Measurements from ENCODE around the gene RNF208.

RNF208 gene

GRCh38 chr9:137200311-137201204, 21.5 kb downstream of the RNF208 start, which contains the start of gene TPRN:
Gene TPRN (minus strand): TSS chr9:137200741. CDS start chr9:137200711, 30 bp downstream.
- Histone ChIP-seq H3K4me3 (ENCODE audit: low read length) (peak within 1 kb of the TSS; percentile 84), H3K27ac (ENCODE audit: low read depth, low read length) (peak within 1 kb of the TSS; percentile 58), H3K4me1 (ENCODE audit: control insufficient read depth, insufficient read depth, low read length) (peaks cover 23% of the 10 kb centered on the region)

GRCh38 chr9:137199411-137200121, 22.5 kb downstream of the RNF208 start:
- Histone ChIP-seq H3K4me1 (ENCODE audit: control insufficient read depth, insufficient read depth, low read length) (peaks cover 20% of the 10 kb centered on the region), H3K36me3 (ENCODE audit: control insufficient read depth, insufficient read depth, low read length) (no peaks in the 10 kb centered on the region), H3K9ac (ENCODE audit: low read length) (no peak overlapping the region), H3K27ac (ENCODE audit: low read depth, low read length) (no peak overlapping the region), H3K4me3 (ENCODE audit: low read length) (peak overlapping the region; percentile 52), H3K27me3 (ENCODE audit: control insufficient read depth, insufficient read depth, low read length) (no peaks in the 10 kb centered on the region)

More at GRCh38 chr9:137200311-137201204, 21.5 kb downstream of the RNF208 start, which contains the start of gene TPRN:
- H3K9ac ChIP-seq (ENCODE audit: low read length), result peak within 1 kb of the TSS; percentile 80
- no peaks in the 10 kb centered on the region for H3K36me3 ChIP-seq (ENCODE audit: control insufficient read depth, insufficient read depth, low read length)
- no peaks in the 10 kb centered on the region for H3K27me3 ChIP-seq (ENCODE audit: control insufficient read depth, insufficient read depth, low read length)

GRCh38 chr9:137198902-137199283, 23.1 kb downstream of the RNF208 start:
- Histone ChIP-seq H3K27me3 (ENCODE audit: control insufficient read depth, insufficient read depth, low read length) (no peaks in the 10 kb centered on the region), H3K4me3 (ENCODE audit: low read length) (peak overlapping the region; percentile 52), H3K4me1 (ENCODE audit: control insufficient read depth, insufficient read depth, low read length) (peaks cover 13% of the 10 kb centered on the region), H3K9ac (ENCODE audit: low read length) (no peak overlapping the region), H3K36me3 (ENCODE audit: control insufficient read depth, insufficient read depth, low read length) (no peaks in the 10 kb centered on the region), H3K27ac (ENCODE audit: low read depth, low read length) (no peak overlapping the region)

- Histone ChIP-seq H3K4me1 (ENCODE audit: control insufficient read depth, insufficient read depth, low read length) (peaks cover 12% of the 10 kb centered on the region), H3K36me3 (ENCODE audit: control insufficient read depth, insufficient read depth, low read length) (no peaks in the 10 kb centered on the region), H3K27ac (ENCODE audit: low read depth, low read length) (no peak overlapping the region), H3K27me3 (ENCODE audit: control insufficient read depth, insufficient read depth, low read length) (no peaks in the 10 kb centered on the region), H3K9ac (ENCODE audit: low read length) (no peak overlapping the region), H3K4me3 (ENCODE audit: low read length) (peak overlapping the region; percentile 52)
These were observed 23.8 kb downstream of the RNF208 start for GRCh38 chr9:137198051-137198901.

DNA sequence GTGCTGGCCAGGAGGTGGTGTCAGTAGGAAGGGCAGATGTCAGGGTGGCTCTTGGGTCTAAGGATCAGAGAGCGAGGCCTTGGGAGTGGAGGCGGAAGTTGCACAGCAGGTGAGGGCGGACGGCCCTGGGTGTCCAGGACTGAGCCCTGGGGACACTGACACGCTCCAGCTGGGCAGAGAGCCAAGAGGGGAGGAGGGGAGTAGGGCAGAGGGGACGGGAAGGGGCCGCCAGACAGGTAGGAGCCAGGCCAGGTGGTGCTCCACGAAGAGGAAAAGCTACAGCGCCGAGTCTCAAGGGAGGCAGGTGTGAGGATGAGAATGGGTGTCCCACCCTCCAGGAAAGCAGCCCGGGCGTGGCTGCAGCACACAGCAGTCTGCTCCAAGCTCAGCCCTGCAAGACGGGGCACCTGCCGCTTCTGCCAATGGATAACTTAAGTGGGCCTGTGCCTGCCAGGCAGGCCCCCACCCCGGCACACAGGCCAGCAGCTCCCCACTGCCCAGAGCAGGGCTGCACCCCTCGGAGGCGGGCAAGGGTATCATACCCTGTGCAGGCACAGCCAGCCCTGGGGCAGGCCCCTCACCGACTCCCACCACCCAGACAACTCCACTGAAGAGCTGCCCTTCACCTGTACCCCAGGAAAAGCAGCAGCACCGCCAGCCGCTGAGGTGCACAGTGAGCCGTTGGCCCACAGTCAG, 26.4 kb downstream of the RNF208 start:
- H3K4me3 ChIP-seq (ENCODE audit: low read length), result peak overlapping the region; percentile 33
- no peak overlapping the region for H3K9ac ChIP-seq (ENCODE audit: low read length)
- peaks cover 4% of the 10 kb centered on the region for H3K4me1 ChIP-seq (ENCODE audit: control insufficient read depth, insufficient read depth, low read length)
- no peak overlapping the region for H3K27ac ChIP-seq (ENCODE audit: low read depth, low read length)
- peaks cover 11% of the 10 kb centered on the region for H3K36me3 ChIP-seq (ENCODE audit: control insufficient read depth, insufficient read depth, low read length)
- H3K27me3 ChIP-seq (ENCODE audit: control insufficient read depth, insufficient read depth, low read length), result no peaks in the 10 kb centered on the region

DNA sequence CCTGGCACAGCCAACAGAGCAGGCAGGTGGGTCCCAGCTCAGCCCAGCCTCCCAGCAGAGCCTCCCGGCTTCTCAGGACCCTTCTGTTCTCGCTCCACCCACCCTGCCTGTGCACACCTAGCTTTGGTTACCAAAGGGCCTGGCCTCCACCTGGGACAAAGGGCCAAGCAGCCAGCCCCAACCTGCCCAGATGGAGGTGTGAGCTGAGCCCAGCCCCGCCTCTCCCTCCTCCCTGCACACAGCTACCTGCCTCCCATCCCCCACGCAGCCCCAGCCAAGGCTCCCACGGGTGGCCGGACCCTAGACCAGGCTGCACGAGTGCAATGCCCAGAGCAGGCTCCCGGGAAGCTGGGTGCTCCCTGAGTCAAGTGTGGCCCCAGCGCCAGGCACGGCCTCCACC, 27.1 kb downstream of the RNF208 start:
- H3K4me1 ChIP-seq (ENCODE audit: control insufficient read depth, insufficient read depth, low read length), result peaks cover 6% of the 10 kb centered on the region
- H3K27me3 ChIP-seq (ENCODE audit: control insufficient read depth, insufficient read depth, low read length), result no peaks in the 10 kb centered on the region
- H3K9ac ChIP-seq (ENCODE audit: low read length), result peak overlapping the region; percentile 59
- H3K27ac ChIP-seq (ENCODE audit: low read depth, low read length), result no peak overlapping the region
- H3K36me3 ChIP-seq (ENCODE audit: control insufficient read depth, insufficient read depth, low read length), result peaks cover 16% of the 10 kb centered on the region
- peak overlapping the region; percentile 33 for H3K4me3 ChIP-seq (ENCODE audit: low read length)

DNA sequence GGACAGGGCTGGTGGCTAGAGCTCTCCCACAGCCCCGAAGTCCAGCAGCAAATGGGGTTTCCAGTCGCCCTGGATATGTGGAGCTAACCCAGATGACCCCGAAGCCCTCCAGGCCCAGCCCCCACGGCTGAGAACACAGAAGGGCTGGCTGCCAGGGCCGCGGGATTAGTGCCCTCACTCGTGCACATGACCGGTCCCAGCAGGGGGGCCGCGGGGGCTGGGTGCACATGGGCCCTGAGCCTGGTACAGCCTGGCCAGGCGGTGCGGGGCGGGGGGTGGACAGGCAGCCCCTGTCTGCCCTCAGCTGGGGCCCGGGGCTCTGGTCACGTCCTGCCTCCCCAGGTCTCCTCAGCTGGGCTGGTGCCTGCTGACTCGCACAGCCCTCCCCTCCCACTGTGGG, 27.7 kb downstream of the RNF208 start:
- Histone ChIP-seq H3K4me1 (ENCODE audit: control insufficient read depth, insufficient read depth, low read length) (peaks cover 8% of the 10 kb centered on the region), H3K9ac (ENCODE audit: low read length) (no peak overlapping the region), H3K4me3 (ENCODE audit: low read length) (peak overlapping the region; percentile 33), H3K36me3 (ENCODE audit: control insufficient read depth, insufficient read depth, low read length) (peaks cover 18% of the 10 kb centered on the region), H3K27ac (ENCODE audit: low read depth, low read length) (no peak overlapping the region), H3K27me3 (ENCODE audit: control insufficient read depth, insufficient read depth, low read length) (no peaks in the 10 kb centered on the region)

- no peak overlapping the region for H3K4me3 ChIP-seq (ENCODE audit: low read length)
- H3K27ac ChIP-seq (ENCODE audit: low read depth, low read length), result no peak overlapping the region
- H3K4me1 ChIP-seq (ENCODE audit: control insufficient read depth, insufficient read depth, low read length), result peaks cover 10% of the 10 kb centered on the region
- H3K27me3 ChIP-seq (ENCODE audit: control insufficient read depth, insufficient read depth, low read length), result no peaks in the 10 kb centered on the region
- no peak overlapping the region for H3K9ac ChIP-seq (ENCODE audit: low read length)
- peaks cover 18% of the 10 kb centered on the region for H3K36me3 ChIP-seq (ENCODE audit: control insufficient read depth, insufficient read depth, low read length)
These were observed 28.3 kb downstream of the RNF208 start for GRCh38 chr9:137193771-137194170.

DNA sequence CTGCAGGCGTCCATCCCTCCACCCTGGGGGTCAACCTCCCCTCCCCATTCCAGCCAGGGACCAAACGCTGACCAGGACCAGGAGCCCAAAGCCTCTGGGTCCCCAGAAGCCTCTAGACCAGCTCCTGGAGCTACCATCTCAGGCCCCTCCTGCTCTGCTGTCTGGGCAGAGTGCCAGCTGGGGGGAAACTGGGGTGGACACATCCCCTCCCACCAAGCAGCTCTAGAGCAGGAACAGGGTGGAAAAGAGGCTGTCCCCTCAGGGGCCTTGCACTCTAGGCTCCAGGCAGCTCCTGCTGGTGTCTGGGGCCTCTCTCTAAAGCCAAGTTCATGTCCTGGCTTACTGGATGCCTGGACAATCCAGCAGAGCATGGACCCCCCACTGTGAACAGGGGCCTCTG, 29.2 kb downstream of the RNF208 start:
- no peak overlapping the region for H3K9ac ChIP-seq (ENCODE audit: low read length)
- H3K4me3 ChIP-seq (ENCODE audit: low read length), result no peak overlapping the region
- no peak overlapping the region for H3K27ac ChIP-seq (ENCODE audit: low read depth, low read length)
- H3K27me3 ChIP-seq (ENCODE audit: control insufficient read depth, insufficient read depth, low read length), result no peaks in the 10 kb centered on the region
- peaks cover 18% of the 10 kb centered on the region for H3K36me3 ChIP-seq (ENCODE audit: control insufficient read depth, insufficient read depth, low read length)
- peaks cover 10% of the 10 kb centered on the region for H3K4me1 ChIP-seq (ENCODE audit: control insufficient read depth, insufficient read depth, low read length)

- Histone ChIP-seq H3K4me3 (ENCODE audit: low read length) (no peak overlapping the region), H3K27ac (ENCODE audit: low read depth, low read length) (no peak overlapping the region), H3K36me3 (ENCODE audit: control insufficient read depth, insufficient read depth, low read length) (peaks cover 18% of the 10 kb centered on the region), H3K27me3 (ENCODE audit: control insufficient read depth, insufficient read depth, low read length) (no peaks in the 10 kb centered on the region), H3K4me1 (ENCODE audit: control insufficient read depth, insufficient read depth, low read length) (peaks cover 14% of the 10 kb centered on the region), H3K9ac (ENCODE audit: low read length) (peak overlapping the region; percentile 8)
These were observed 29.6 kb downstream of the RNF208 start for GRCh38 chr9:137192448-137192780.

DNA sequence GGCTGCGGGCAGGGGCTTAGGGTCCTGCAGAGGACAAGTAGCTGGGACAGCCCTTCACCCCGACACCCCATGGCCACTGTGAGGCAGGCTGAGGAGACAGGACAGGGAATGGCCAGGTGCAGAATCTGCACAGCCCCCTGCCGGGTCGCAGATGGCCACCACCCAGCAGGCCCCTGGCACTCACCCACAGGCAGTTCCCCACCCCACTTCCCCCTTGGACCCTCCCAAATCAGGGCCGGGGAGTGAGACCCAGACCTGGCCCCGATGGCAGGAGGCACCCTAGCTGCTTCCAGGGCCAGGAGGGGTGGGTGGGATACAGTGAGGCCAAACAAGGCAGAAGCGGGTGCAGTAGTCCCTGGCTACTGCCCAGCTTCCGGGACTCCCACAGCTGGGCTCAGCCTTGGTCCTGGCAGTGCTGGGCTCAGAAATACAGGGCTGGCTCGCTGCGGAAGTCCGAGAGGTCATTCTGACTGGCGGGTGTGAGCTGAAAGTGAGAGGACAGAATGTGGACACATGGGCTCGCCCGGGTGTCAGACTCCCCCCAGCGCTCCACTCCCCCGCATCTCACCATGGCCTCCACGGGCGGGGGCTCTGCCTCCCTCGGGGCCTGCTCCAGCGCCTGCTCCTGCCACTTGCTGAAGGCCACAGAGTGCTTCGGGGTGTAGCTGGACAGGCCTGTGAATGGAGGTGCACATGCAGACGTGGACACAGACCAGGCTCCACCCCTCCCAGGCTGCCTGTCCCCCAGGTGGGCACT, 30.2 kb downstream of the RNF208 start:
- H3K4me3 ChIP-seq (ENCODE audit: low read length), result no peak overlapping the region
- H3K27me3 ChIP-seq (ENCODE audit: control insufficient read depth, insufficient read depth, low read length), result no peaks in the 10 kb centered on the region
- H3K4me1 ChIP-seq (ENCODE audit: control insufficient read depth, insufficient read depth, low read length), result peaks cover 20% of the 10 kb centered on the region
- no peak overlapping the region for H3K9ac ChIP-seq (ENCODE audit: low read length)
- no peak overlapping the region for H3K27ac ChIP-seq (ENCODE audit: low read depth, low read length)
- peaks cover 18% of the 10 kb centered on the region for H3K36me3 ChIP-seq (ENCODE audit: control insufficient read depth, insufficient read depth, low read length)
